ENCODE results near the gene C15orf40.

Gene C15orf40

DNA sequence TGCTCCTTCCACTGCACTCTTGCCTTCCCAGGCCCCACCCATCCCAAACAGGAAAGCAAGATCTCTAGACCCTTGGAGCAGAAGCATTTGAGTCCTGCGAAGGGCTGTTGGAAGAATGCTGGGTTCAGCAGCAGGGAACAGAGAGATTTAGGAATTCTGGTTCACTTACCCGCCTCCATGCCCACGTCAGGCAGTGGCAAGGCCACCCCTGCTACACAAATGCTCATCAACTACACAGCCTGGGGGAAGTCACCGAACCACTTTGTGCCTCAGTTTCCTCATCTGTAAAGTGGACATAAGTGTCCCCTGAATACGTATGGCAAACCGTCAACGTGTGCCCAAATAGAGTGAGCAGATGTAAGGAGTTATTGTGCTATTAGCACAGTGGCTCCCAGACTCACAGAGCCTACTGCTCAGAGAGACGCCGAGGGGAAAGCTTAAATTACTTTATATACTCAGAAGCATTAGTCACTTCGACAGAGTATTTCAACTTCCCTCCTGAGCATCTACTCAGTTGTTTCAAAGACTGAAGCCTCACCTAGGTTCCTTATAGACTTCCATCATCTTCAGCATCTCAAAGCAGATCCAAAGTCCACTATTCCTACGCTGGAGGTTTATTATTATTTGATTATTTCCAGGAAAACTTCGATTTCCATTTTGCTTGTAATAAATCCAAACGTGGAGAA is 59.8 kb downstream of the C15orf40 start:
- TF ChIP-seq, protein P1, sequence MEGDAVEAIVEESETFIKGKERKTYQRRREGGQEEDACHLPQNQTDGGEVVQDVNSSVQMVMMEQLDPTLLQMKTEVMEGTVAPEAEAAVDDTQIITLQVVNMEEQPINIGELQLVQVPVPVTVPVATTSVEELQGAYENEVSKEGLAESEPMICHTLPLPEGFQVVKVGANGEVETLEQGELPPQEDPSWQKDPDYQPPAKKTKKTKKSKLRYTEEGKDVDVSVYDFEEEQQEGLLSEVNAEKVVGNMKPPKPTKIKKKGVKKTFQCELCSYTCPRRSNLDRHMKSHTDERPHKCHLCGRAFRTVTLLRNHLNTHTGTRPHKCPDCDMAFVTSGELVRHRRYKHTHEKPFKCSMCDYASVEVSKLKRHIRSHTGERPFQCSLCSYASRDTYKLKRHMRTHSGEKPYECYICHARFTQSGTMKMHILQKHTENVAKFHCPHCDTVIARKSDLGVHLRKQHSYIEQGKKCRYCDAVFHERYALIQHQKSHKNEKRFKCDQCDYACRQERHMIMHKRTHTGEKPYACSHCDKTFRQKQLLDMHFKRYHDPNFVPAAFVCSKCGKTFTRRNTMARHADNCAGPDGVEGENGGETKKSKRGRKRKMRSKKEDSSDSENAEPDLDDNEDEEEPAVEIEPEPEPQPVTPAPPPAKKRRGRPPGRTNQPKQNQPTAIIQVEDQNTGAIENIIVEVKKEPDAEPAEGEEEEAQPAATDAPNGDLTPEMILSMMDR (IDR thresholded peaks at IDR 0.05; ENCODE audit: extremely low read depth, insufficient read depth, missing control alignments): no peak
- in situ Hi-C loops (cut with MboI; ENCODE audit: low pct_unique_long_range_greater_than_20kb, low sequenced_read_pairs, unreplicated experiment): loop anchor here (25.0 kb wide), 1 partner anchor 389 kb away; no protein-coding TSS in a partner anchor
- peak; percentile 44 for DNase-seq (ENCODE audit: low spot score)

DNA sequence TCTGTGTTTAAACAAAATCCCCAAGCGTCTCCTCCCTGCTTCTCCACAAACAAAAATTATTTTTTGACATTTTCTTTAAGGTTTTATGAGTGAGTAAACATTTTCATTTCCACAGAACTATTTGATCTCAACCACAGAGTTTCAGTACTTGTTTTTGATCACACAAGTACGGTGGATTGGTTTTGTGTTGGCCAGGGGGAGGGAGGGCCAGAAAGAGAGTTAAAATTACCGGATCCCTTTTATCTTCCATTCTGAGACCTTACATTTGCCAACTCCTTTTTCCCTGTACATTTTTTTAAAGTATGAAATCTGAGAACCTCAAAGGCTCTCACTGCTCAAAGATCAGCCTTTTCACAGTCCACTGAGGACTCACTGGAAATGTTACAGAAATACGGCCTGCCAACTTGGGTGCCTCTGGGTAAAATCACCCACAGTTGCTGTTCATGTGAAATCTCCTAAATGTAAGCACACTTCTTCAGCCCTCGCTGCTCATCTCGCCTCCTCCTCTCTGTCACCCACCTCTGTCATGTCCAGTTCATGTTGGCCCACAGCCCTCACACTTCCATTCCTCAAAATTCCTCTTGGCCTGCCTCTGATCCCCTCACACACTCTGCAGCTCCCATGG is 60.6 kb downstream of the C15orf40 start:
- in situ Hi-C loops (cut with MboI; ENCODE audit: low pct_unique_long_range_greater_than_20kb, low sequenced_read_pairs, unreplicated experiment): loop anchor here (25.0 kb wide), 1 partner anchor 389 kb away; no protein-coding TSS in a partner anchor
- TF ChIP-seq, protein P1 (IDR thresholded peaks at IDR 0.05; ENCODE audit: extremely low read depth, insufficient read depth, missing control alignments): no peak
- peak; percentile 75 for DNase-seq (ENCODE audit: low spot score)

DNA sequence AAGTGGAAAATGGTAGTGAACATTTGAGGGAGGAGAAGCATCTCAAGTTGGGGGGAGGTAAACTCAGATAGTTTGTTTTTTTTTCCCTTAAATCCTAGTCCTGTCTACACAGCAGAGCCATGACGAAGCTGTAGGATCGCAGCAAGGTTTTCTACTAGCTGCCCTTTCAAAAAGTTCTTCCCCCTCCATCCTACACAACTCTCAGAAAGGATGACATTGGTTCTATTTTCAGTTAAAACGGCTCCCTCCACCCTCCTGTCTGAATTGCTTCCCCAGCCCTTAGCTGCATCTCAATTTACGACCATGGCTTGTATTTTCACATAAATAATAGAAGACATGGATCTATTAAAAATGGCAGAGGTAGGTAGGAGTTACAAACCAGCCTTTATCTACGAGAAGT is 61.1 kb downstream of the C15orf40 start:
- TF ChIP-seq, protein P1 (IDR thresholded peaks at IDR 0.05; ENCODE audit: extremely low read depth, insufficient read depth, missing control alignments): no peak
- peak; percentile 57 for DNase-seq (ENCODE audit: low spot score)
- in situ Hi-C loops (cut with MboI; ENCODE audit: low pct_unique_long_range_greater_than_20kb, low sequenced_read_pairs, unreplicated experiment): loop anchor here (25.0 kb wide), 1 partner anchor 388 kb away; no protein-coding TSS in a partner anchor

GRCh38 chr15:82946155-82946701 is 65.2 kb downstream of the C15orf40 start:
- no peak for DNase-seq (ENCODE audit: low spot score)
- in situ Hi-C loops (cut with MboI; ENCODE audit: low pct_unique_long_range_greater_than_20kb, low sequenced_read_pairs, unreplicated experiment): no loop called here
- TF ChIP-seq, protein P1 (IDR thresholded peaks at IDR 0.05; ENCODE audit: extremely low read depth, insufficient read depth, missing control alignments): no peak

DNA sequence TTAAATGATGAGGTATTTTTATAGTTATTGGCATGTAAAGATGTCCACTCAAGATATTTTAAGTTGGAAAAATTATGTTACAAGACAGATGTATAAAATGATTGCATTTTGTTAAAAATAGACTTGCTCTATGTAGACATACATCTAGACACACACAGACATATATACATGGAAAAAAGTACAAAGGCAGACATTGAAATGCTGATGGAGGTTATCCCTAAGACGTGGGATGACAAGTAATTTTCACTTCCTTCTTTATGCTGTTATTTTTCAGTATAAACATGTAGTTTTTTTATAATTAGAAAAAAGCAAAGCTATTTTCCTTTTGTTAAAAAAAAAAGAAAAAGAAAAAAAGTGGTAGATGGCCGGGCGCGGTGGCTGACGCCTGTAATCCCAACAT is 66.1 kb downstream of the C15orf40 start:
- no peak for DNase-seq (ENCODE audit: low spot score)
- TF ChIP-seq, protein P1 (IDR thresholded peaks at IDR 0.05; ENCODE audit: extremely low read depth, insufficient read depth, missing control alignments): no peak
- in situ Hi-C loops (cut with MboI; ENCODE audit: low pct_unique_long_range_greater_than_20kb, low sequenced_read_pairs, unreplicated experiment): no loop called here

GRCh38 chr15:82944821-82945220 is 66.6 kb downstream of the C15orf40 start:
- DNase-seq (ENCODE audit: low spot score): no peak
- in situ Hi-C loops (cut with MboI; ENCODE audit: low pct_unique_long_range_greater_than_20kb, low sequenced_read_pairs, unreplicated experiment): no loop called here
- TF ChIP-seq, protein P1 (IDR thresholded peaks at IDR 0.05; ENCODE audit: extremely low read depth, insufficient read depth, missing control alignments): no peak

Data from GM13977 (cell line).